ENCODE measurements around the gene RHBDL3. TPM values are rescaled to one million over a fixed set of nuclear protein-coding genes. Genes with fewer than 3 reads are reported as not detected.

The RHBDL3 gene
- polyA plus RNA-seq, 1 donor from 2014 or later: 0.25 TPM

DNA sequence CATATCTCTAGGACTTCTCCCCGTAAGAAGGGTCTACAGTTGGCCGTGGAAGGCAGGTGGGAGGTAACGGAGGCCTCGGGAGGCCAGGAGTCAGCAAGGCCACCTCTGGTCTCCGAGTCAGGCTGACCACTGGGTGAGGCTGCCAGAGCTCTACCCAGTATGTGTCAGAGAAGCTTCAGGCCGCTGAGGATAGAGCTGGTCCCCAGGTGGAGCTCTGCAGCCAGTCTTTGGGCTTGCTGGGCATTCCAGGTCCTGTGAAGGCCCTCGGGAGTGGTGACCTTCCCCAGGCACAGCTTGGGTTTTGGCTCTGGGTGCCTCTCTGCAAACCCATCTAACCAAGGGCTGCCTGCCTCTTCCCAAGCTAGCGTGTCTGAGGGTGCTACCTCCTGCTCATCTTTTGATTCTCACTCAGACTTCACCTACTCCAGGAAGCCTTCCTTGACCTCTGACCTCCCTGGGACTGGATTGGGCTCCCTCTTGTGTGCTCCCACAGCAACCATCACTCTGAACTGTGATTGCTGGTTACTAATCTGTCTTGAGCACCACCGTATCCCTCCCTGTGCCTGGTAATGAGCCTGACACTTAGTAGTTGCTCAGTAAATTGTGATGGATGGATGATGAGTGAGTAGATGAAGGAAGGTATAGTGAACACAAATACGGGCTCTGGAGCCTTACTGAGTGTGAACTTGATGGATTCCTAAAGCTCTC, 22.3 kb downstream of the RHBDL3 start:
- H2AFZ ChIP-seq (ENCODE audit: low read depth, low read length): no peak overlapping the region
- H4K20me1 ChIP-seq (ENCODE audit: insufficient read depth): no peaks in the 10 kb centered on the region
- TF ChIP-seq, protein P1, sequence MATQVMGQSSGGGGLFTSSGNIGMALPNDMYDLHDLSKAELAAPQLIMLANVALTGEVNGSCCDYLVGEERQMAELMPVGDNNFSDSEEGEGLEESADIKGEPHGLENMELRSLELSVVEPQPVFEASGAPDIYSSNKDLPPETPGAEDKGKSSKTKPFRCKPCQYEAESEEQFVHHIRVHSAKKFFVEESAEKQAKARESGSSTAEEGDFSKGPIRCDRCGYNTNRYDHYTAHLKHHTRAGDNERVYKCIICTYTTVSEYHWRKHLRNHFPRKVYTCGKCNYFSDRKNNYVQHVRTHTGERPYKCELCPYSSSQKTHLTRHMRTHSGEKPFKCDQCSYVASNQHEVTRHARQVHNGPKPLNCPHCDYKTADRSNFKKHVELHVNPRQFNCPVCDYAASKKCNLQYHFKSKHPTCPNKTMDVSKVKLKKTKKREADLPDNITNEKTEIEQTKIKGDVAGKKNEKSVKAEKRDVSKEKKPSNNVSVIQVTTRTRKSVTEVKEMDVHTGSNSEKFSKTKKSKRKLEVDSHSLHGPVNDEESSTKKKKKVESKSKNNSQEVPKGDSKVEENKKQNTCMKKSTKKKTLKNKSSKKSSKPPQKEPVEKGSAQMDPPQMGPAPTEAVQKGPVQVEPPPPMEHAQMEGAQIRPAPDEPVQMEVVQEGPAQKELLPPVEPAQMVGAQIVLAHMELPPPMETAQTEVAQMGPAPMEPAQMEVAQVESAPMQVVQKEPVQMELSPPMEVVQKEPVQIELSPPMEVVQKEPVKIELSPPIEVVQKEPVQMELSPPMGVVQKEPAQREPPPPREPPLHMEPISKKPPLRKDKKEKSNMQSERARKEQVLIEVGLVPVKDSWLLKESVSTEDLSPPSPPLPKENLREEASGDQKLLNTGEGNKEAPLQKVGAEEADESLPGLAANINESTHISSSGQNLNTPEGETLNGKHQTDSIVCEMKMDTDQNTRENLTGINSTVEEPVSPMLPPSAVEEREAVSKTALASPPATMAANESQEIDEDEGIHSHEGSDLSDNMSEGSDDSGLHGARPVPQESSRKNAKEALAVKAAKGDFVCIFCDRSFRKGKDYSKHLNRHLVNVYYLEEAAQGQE (IDR thresholded peaks at IDR 0.05; ENCODE audit: borderline replicate concordance): no peak
- TF ChIP-seq EZH2 (IDR thresholded peaks at IDR 0.05; ENCODE audit: borderline replicate concordance, insufficient read depth, low read length, poor library complexity, severe bottlenecking) (no peak), MXI1 (conservative IDR thresholded peaks at IDR 0.05; ENCODE audit: poor library complexity, severe bottlenecking) (no peak), TAF1 (IDR thresholded peaks at IDR 0.05; ENCODE audit: low read depth) (no peak), POLR2AphosphoS5 (IDR thresholded peaks at IDR 0.05) (no peak), SMC3 (conservative IDR thresholded peaks at IDR 0.05; ENCODE audit: poor library complexity) (no peak), RAD21 (conservative IDR thresholded peaks at IDR 0.05) (no peak), EP300 (conservative IDR thresholded peaks at IDR 0.05; ENCODE audit: poor library complexity, severe bottlenecking) (no peak)
- TF ChIP-seq, protein P2, sequence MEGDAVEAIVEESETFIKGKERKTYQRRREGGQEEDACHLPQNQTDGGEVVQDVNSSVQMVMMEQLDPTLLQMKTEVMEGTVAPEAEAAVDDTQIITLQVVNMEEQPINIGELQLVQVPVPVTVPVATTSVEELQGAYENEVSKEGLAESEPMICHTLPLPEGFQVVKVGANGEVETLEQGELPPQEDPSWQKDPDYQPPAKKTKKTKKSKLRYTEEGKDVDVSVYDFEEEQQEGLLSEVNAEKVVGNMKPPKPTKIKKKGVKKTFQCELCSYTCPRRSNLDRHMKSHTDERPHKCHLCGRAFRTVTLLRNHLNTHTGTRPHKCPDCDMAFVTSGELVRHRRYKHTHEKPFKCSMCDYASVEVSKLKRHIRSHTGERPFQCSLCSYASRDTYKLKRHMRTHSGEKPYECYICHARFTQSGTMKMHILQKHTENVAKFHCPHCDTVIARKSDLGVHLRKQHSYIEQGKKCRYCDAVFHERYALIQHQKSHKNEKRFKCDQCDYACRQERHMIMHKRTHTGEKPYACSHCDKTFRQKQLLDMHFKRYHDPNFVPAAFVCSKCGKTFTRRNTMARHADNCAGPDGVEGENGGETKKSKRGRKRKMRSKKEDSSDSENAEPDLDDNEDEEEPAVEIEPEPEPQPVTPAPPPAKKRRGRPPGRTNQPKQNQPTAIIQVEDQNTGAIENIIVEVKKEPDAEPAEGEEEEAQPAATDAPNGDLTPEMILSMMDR (IDR thresholded peaks at IDR 0.05; ENCODE audit: poor library complexity, severe bottlenecking): no peak
- no peaks in the 10 kb centered on the region for H3F3A ChIP-seq (ENCODE audit: insufficient read depth, low read length, poor library complexity, severe bottlenecking)
- no peaks in the 10 kb centered on the region for H3K79me2 ChIP-seq (replicated peaks; ENCODE audit: insufficient read depth, low read length)
- H3K4me2 ChIP-seq (ENCODE audit: low read length): no peak overlapping the region
- no peak overlapping the region for H3K9ac ChIP-seq (ENCODE audit: low read length)
- H3K27ac ChIP-seq (ENCODE audit: low read length): no peak overlapping the region
- no peaks in the 10 kb centered on the region for H3K36me3 ChIP-seq (ENCODE audit: insufficient read depth, low read length)
- no peaks in the 10 kb centered on the region for H3K27me3 ChIP-seq (ENCODE audit: insufficient read depth, low read depth, low read length)
- no peak overlapping the region for H3K4me3 ChIP-seq (ENCODE audit: low read length)
- no peaks in the 10 kb centered on the region for H3K9me2 ChIP-seq (ENCODE audit: insufficient read depth, low read length)
- no peaks in the 10 kb centered on the region for H3K9me3 ChIP-seq (ENCODE audit: low read length)

DNA sequence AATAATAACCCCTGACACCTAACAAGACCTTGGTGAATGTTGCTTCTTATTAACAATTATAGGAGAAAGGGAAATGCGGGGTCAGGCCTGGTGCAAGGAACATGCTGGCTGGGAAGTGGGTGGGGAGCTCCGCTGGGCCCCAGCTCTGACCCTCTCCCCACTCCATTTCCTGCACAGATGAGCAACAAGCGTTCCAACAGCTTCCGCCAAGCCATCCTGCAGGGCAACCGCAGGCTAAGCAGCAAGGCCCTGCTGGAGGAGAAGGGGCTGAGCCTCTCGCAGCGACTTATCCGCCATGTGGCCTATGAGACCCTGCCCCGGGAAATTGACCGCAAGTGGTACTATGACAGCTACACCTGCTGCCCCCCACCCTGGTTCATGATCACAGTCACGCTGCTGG, 23.0 kb downstream of the RHBDL3 start:
- Histone ChIP-seq H3K4me3 (ENCODE audit: low read length) (no peak overlapping the region), H3K9ac (ENCODE audit: low read length) (no peak overlapping the region), H3F3A (ENCODE audit: insufficient read depth, low read length, poor library complexity, severe bottlenecking) (no peaks in the 10 kb centered on the region), H3K79me2 (replicated peaks; ENCODE audit: insufficient read depth, low read length) (no peaks in the 10 kb centered on the region), H3K27ac (ENCODE audit: low read length) (no peak overlapping the region), H3K27me3 (ENCODE audit: insufficient read depth, low read depth, low read length) (no peaks in the 10 kb centered on the region), H4K20me1 (ENCODE audit: insufficient read depth) (no peaks in the 10 kb centered on the region), H3K9me3 (ENCODE audit: low read length) (no peaks in the 10 kb centered on the region), H2AFZ (ENCODE audit: low read depth, low read length) (no peak overlapping the region), H3K36me3 (ENCODE audit: insufficient read depth, low read length) (no peaks in the 10 kb centered on the region), H3K9me2 (ENCODE audit: insufficient read depth, low read length) (no peaks in the 10 kb centered on the region), H3K4me2 (ENCODE audit: low read length) (no peak overlapping the region)
- TF ChIP-seq EZH2 (IDR thresholded peaks at IDR 0.05; ENCODE audit: borderline replicate concordance, insufficient read depth, low read length, poor library complexity, severe bottlenecking) (no peak), POLR2AphosphoS5 (IDR thresholded peaks at IDR 0.05) (no peak), TAF1 (IDR thresholded peaks at IDR 0.05; ENCODE audit: low read depth) (no peak)
